Upper lobe of left lung (tissue), 4 donors: ENCODE results near the gene ANKRD28.
"Not testable (repeated sequence)": the region's sequence is repeated elsewhere in the genome, so short reads cannot be mapped to it uniquely, and the experiment has no call there.

Experiments
- CTCF ChIP-seq, 6 experiments: fragments of 450-650 bp in 4 of 6; fragments of 200-600 bp in 2 of 6; sonication (generic) in 2 of 6; IDR thresholded peaks; one replicate each; pipeline ENCODE4 v1.5.1; 2016 to 2019; ENCODE audit warnings: antibody characterized with exemption in 6 of 6
- POLR2AphosphoS5 ChIP-seq, 2 donors: sonication (generic); formaldehyde crosslinking; IDR thresholded peaks; one replicate each; pipeline ENCODE4 v1.5.1; 2017; ENCODE audit warnings: antibody characterized with exemption in 2 of 2

- not testable (repeated sequence) for TF ChIP-seq CTCF, POLR2AphosphoS5 (IDR thresholded peaks at IDR 0.05)
These were observed 59.2 kb downstream of the ANKRD28 start for GRCh38 chr3:15738616-15739005.
